Measurements from ENCODE around the gene CLIP3.
"Not testable (repeated sequence)": the region's sequence is repeated elsewhere in the genome, so short reads cannot be mapped to it uniquely, and the experiment has no call there.

The CLIP3 gene

GRCh38 chr19:36047835-36048234, 15.2 kb upstream of the CLIP3 start:
- no peak for DNase-seq

- no peak for DNase-seq
These were observed 13.9 kb upstream of the CLIP3 start for GRCh38 chr19:36046443-36047050.

- peak in 1 of 2 donors; percentile 40 for DNase-seq
These were observed 11.3 kb upstream of the CLIP3 start for GRCh38 chr19:36043952-36044351.

GRCh38 chr19:36041831-36042230, 9.2 kb upstream of the CLIP3 start:
- no peak for DNase-seq

- not testable (repeated sequence) for DNase-seq
These were observed 8.4 kb upstream of the CLIP3 start for GRCh38 chr19:36041092-36041491.

GRCh38 chr19:36040495-36040894, 7.8 kb upstream of the CLIP3 start:
- DNase-seq, result no peak

GRCh38 chr19:36031308-36031707, 1.4 kb downstream of the CLIP3 start:
- DNase-seq, result no peak

- no peak for DNase-seq
These were observed 2.2 kb downstream of the CLIP3 start for GRCh38 chr19:36030264-36031148.

- no peak for DNase-seq
These were observed 4.2 kb downstream of the CLIP3 start for GRCh38 chr19:36028313-36029041.

- DNase-seq, result no peak
These were observed 5.0 kb downstream of the CLIP3 start for GRCh38 chr19:36027696-36028095.

- DNase-seq, result no peak
These were observed 6.4 kb downstream of the CLIP3 start for GRCh38 chr19:36026091-36026876.

- no peak for DNase-seq
These were observed 7.1 kb downstream of the CLIP3 start for GRCh38 chr19:36025541-36025940.

GRCh38 chr19:36023432-36023831, 9.2 kb downstream of the CLIP3 start:
- DNase-seq, result no peak

- no peak for DNase-seq
These were observed 13.5 kb downstream of the CLIP3 start for GRCh38 chr19:36019061-36019670.

- DNase-seq, result peak; percentile 99
These were observed 18.4 kb downstream of the CLIP3 start, which contains the start of gene ALKBH6 for GRCh38 chr19:36014012-36014924. TSS of gene ALKBH6 (minus strand) at chr19:36014213. CDS start at chr19:36013397, 816 bp downstream.

- DNase-seq, result no peak
These were observed 19.2 kb downstream of the CLIP3 start for GRCh38 chr19:36013280-36014011.

GRCh38 chr19:36010402-36010801, 22.3 kb downstream of the CLIP3 start:
- DNase-seq, result no peak

- DNase-seq, result no peak
These were observed 22.9 kb downstream of the CLIP3 start for GRCh38 chr19:36009633-36010379.

GRCh38 chr19:36009220-36009619, 23.5 kb downstream of the CLIP3 start:
- DNase-seq, result peak; percentile 25 to 38
